Measurements from ENCODE around the gene WDR64. TPM values are rescaled to one million over a fixed set of nuclear protein-coding genes. Genes with fewer than 3 reads are reported as not detected.

WDR64 gene
- total and polyA plus RNA-seq, 2 donors (not counting 3 experiments of a cell fraction or from before 2014, with no cell fraction given): not detected

- Histone ChIP-seq H3K9me3 (replicated peaks; ENCODE audit: control insufficient read depth, insufficient read depth, low read length) (no peaks in the 10 kb centered on the region), H4K20me1 (replicated peaks; ENCODE audit: control insufficient read depth, extremely low read depth, insufficient read depth, low read length) (no peaks in the 10 kb centered on the region), H2AFZ (ENCODE audit: low read depth, low read length) (no peak overlapping the region), H3K27me3 (ENCODE audit: control insufficient read depth in 2 of 2, insufficient read depth in 2 of 2, low read length in 2 of 2) (no peaks in the 10 kb centered on the region), H3K27ac (ENCODE audit: insufficient read depth, low read depth, low read length) (no peak overlapping the region), H3K4me2 (ENCODE audit: insufficient read depth, low read length) (no peak overlapping the region), H3K36me3 (ENCODE audit: control insufficient read depth in 2 of 2, extremely low read depth in 1 of 2, insufficient read depth in 2 of 2, low read length in 2 of 2) (no peaks in the 10 kb centered on the region), H3K79me2 (ENCODE audit: control insufficient read depth, insufficient read depth, low read length) (no peaks in the 10 kb centered on the region), H3K4me1 (ENCODE audit: control insufficient read depth, extremely low read depth, insufficient read depth, low read length) (no peaks in the 10 kb centered on the region), H3K4me3 (replicated peaks in 1 of 3; ENCODE audit: insufficient read depth in 1 of 3, low read depth in 1 of 3, low read length in 3 of 3) (no peak overlapping the region), H3K9ac (replicated peaks; ENCODE audit: extremely low read depth, insufficient read depth, low read length) (no peak overlapping the region), H3K9me1 (replicated peaks; ENCODE audit: control insufficient read depth, extremely low read depth, insufficient read depth, low read length) (no peaks in the 10 kb centered on the region)
- dilution Hi-C loops (cut with MboI; ENCODE audit: extremely low pct_ligation_motif_present, low sequenced_read_pairs) (no loop called here), intact Hi-C loops (cut with micrococcal nuclease) (no loop called here)
- FAIRE-seq (no peak), DNase-seq (ENCODE audit: low read depth, low spot score) (no peak)
- TF ChIP-seq CTCF (IDR thresholded peaks at IDR 0.05; ENCODE audit: extremely low read depth in 1 of 2, insufficient read depth in 1 of 2, low read depth in 1 of 2, low read length in 2 of 2): no peak
- no peak for TF ChIP-seq POLR2A (IDR thresholded peaks at IDR 0.05; ENCODE audit: low read depth, low read length)
- no peak for TF ChIP-seq JUN (IDR thresholded peaks at IDR 0.05; ENCODE audit: borderline replicate concordance, insufficient read depth, insufficient read length, low read depth)
- no peak for TF ChIP-seq MAX (IDR thresholded peaks at IDR 0.05; ENCODE audit: insufficient read depth, insufficient read length)
- ChIA-PET POLR2A (no interaction called here), CTCF (no interaction called here)
- BruUV-seq (replicated peaks): no TSS peak
Observed at GRCh38 chr1:241706967-241707366, 54.9 kb downstream of the WDR64 start.

GRCh38 chr1:241707442-241707841 is 55.4 kb downstream of the WDR64 start:
- H3K27me3 ChIP-seq (ENCODE audit: control insufficient read depth in 2 of 2, insufficient read depth in 2 of 2, low read length in 2 of 2): no peaks in the 10 kb centered on the region
- no peak overlapping the region for H3K4me2 ChIP-seq (ENCODE audit: insufficient read depth, low read length)
- no peaks in the 10 kb centered on the region for H3K9me3 ChIP-seq (replicated peaks; ENCODE audit: control insufficient read depth, insufficient read depth, low read length)
- DNase-seq (ENCODE audit: low read depth, low spot score) (no peak), FAIRE-seq (no peak)
- H3K4me3 ChIP-seq (replicated peaks in 1 of 3; ENCODE audit: insufficient read depth in 1 of 3, low read depth in 1 of 3, low read length in 3 of 3): no peak overlapping the region
- POLR2A ChIA-PET: no interaction called here
- TF ChIP-seq POLR2A (IDR thresholded peaks at IDR 0.05; ENCODE audit: low read depth, low read length) (no peak), MYC (IDR thresholded peaks at IDR 0.05; ENCODE audit: low read depth, low read length) (no peak), CTCF (IDR thresholded peaks at IDR 0.05; ENCODE audit: extremely low read depth in 1 of 2, insufficient read depth in 1 of 2, low read depth in 1 of 2, low read length in 2 of 2) (no peak), FOS (IDR thresholded peaks at IDR 0.05; ENCODE audit: borderline replicate concordance, insufficient read depth, low read length) (no peak)
- H3K9me1 ChIP-seq (replicated peaks; ENCODE audit: control insufficient read depth, extremely low read depth, insufficient read depth, low read length): no peaks in the 10 kb centered on the region
- no peaks in the 10 kb centered on the region for H4K20me1 ChIP-seq (replicated peaks; ENCODE audit: control insufficient read depth, extremely low read depth, insufficient read depth, low read length)
- CTCF ChIA-PET: no interaction called here
- H3K4me1 ChIP-seq (ENCODE audit: control insufficient read depth, extremely low read depth, insufficient read depth, low read length): no peaks in the 10 kb centered on the region
- H3K79me2 ChIP-seq (ENCODE audit: control insufficient read depth, insufficient read depth, low read length): no peaks in the 10 kb centered on the region
- no peak overlapping the region for H3K9ac ChIP-seq (replicated peaks; ENCODE audit: extremely low read depth, insufficient read depth, low read length)
- H3K36me3 ChIP-seq (ENCODE audit: control insufficient read depth in 2 of 2, extremely low read depth in 1 of 2, insufficient read depth in 2 of 2, low read length in 2 of 2): no peaks in the 10 kb centered on the region
- intact Hi-C loops (cut with micrococcal nuclease): no loop called here
- BruUV-seq (replicated peaks): no TSS peak
- H2AFZ ChIP-seq (ENCODE audit: low read depth, low read length): no peak overlapping the region
- H3K27ac ChIP-seq (ENCODE audit: insufficient read depth, low read depth, low read length): no peak overlapping the region
- dilution Hi-C loops (cut with MboI; ENCODE audit: extremely low pct_ligation_motif_present, low sequenced_read_pairs): no loop called here

Measured in endothelial cell of umbilical vein (primary cell).